Endothelial cell of hepatic sinusoid (primary cell): ENCODE results near the gene FAM72D.
"Not testable (repeated sequence)": the region's sequence is repeated elsewhere in the genome, so short reads cannot be mapped to it uniquely, and the experiment has no call there.

Experiments used
- in situ Hi-C: cut with HindIII; loops from 2 replicates; pipeline ENCODE4 v1.10.0; 2017; ENCODE audit warnings: low sequenced_read_pairs

The FAM72D gene

DNA sequence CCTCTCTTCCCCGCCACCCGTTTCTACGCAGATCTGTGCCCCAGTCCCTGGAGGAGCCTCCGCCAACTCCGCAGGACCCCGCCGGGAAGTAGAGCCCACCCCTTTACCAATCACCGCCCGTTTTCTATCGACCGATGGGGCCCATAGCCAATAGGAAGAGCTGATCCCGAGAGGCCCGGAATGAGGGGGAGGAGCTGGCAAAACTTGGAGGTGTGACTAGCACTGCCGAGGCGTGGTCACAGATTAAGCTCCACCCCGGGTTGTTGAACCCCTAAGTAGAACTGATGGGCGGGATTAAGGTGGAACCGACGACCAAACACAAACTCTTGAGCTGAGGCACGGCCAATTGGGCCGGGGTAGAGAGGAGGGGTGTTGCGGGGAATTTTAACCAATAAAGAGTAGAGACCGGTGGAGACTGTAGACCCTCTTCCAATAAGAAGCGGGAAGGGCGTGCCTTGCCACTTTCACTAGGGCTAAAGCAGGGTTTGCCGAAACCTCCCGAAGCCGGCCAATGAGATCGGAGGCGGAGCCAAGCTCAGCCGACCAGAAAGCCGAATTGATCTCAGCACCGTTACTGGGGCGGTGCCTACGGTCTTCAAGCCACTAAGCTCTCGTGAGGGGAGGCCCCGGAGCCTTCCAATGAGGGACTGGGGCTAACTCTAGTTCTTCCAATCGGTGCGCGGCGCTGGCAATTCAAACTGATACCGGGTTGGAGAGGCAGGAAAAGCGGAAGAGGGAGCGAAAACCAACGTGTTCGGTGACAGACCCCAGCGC is at the start of gene FAM72D, which contains the start of gene SRGAP2B:
Gene FAM72D, plus strand, starts transcription at position 691 of the 774 bp plus-strand sequence. CDS start 874 bp downstream, outside the sequence.
Gene SRGAP2B, minus strand, starts transcription at position 45 of the 774 bp plus-strand sequence. CDS start 2,427 bp downstream, outside the sequence.
- in situ Hi-C loops, result not testable (repeated sequence)

DNA sequence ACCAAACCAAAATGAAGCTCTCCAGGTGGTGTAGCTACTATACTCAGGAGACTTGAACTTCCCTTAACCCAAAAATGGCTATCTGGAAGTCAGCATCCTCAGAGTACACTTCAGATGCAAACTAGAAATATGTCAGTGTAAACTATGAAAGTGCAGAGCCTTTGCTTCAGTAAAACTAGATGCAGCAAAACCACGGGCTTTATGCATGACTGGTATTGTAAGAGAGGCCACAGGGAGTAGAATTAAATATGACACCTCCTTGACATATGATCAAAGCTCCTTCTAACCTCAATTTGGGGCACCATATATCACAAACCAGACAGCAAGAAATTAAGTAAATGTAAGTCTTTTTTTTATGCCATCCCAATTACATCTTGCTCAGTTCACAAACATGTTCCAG is 48.2 kb upstream of the FAM72D start:
- in situ Hi-C loops, result not testable (repeated sequence)

DNA sequence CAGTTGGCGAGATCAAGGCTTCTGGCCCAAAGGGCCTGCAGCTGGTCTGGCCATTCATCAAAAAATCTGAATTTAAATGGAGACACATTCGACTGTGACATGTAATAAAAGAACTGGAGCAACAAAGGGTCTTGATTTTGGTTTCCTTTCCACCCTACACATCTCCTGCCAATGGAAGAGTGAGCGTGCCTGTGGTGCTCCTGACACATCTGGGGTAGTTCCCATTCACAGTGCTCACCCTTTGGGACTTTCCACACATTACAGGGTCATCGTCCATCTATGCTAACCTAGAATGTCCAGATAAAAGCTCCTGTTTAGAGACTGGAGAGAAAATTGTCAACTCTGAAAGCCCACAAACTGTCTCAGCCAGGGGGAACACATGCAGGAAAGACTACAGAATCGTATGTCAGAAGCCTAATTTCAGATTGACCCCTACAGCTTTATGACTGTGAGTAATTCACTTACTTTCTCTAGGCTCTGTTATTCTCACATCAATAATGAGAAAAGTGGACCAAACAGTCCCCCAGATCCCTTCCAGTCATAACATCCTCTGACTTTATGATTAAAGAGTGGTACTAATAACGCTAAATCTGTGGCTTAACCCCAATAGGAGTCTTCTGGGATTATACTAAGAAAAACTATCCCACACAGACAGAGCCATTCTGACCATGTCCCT is 47.5 kb upstream of the FAM72D start:
- in situ Hi-C loops, result not testable (repeated sequence)

DNA sequence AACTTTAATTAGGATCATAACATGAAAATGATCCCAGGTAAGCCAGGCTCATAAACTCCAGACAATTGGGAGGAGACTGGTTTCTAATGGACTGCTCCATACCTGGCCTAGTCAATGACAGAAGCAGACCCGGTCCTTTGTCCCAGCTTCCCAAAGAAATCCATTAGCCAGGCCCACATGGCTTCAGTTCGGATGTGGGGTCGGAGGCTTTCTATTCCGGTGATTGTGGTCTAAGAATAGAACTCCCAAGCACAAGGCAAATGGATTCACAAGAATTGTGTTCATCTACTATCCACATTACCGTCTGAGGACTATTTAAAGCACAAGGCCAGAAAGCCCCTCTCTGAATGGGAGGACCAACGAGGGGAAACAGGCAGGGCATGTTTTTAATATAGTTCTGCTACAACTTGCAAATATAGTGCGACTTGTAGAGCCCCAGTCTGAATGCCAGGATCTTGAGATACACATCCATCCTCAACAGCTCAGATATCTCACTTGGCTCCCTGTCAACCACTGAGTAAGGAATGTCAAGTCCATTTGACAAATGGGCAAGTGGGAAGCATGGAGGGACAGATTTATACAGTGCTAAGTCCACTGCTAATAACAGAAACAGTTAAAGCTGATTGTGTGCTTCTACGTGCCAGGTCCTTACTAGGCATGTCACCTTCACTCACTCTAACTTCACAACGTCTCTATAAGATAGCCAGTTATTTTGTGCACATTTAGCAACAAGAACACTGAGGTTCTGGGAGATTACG is 43.6 kb upstream of the FAM72D start:
- in situ Hi-C loops, result not testable (repeated sequence)

DNA sequence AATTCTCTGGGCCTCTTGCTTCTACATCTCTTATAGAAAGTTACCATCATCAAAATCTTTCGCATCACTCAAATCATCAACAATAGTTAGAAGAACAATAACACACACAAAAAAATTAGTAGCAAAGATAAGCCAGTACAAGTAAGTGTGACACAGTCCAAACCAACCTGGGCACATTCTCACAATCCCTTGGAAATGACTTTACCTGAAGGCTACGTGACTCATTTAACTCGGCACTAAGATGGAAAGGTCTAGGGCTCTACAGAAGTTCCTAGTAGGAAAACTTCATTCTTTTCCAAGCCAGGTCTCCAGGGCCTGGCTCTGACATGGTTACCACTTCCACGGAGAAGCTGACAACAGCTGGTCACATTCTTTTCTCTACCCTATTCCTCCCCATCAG is 42.3 kb upstream of the FAM72D start:
- in situ Hi-C loops, result not testable (repeated sequence)

DNA sequence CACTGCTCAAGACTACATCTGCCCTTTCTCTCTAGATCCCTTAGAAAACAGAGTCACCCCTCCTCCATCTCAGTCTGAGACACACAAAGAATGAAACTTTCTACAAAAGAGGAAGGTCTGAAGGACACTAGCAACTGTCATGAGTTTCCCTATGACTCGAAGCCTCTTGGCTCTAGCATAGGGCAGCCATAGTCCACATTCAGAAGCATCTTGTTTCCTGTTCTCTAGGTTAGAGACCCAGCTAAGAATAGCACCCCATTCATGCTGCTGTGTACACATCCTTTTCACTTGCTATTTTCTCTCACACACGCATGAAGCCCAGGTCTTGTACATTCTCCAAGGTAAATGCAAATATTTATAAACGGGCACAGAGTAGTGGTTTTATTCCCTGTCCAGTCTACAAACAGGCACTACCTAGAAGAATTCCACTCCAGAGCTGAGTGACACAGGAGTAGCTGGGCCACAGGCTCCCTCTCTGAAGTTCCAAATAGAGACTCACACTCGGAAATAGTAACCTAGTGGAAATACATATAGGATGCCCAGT is 40.5 kb upstream of the FAM72D start:
- in situ Hi-C loops, result not testable (repeated sequence)

DNA sequence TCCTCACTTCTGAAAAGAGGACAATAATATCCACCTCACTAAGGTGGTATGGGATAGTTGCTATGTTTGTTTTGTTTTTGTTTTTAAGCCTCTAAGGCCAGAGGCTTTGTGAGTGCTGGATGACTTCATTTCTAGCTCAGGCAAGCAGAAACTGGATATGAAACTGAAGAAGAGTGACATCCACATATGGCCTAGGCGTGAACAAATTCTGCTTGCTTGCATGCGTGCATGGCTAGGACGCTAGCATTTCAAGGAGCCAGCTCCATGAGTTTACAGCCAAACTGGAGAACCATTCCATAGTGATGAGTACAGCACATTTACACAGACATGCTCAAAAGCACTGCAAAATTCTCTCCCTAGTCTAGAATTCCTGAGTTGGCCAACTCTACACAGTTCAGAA is 37.6 kb upstream of the FAM72D start:
- in situ Hi-C loops, result not testable (repeated sequence)

DNA sequence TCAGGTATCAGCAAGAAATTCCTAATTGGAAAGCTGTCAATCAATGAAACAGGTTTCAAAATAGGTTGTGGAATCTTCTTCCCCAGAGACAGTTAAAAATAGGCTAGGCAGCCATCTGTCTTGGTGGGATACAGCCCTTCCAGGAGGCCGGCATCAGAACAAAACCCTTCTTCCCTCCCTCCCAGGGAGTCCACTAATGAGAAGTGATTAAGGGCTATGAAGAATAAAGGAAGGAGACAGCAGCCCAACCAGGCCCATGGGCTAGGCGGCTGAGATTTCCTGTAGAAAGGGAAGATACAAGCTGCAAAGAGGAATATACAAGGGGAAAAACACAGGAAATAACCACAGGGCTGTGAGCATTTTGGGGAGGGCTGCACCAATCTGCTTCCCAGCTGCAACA is 32.5 kb upstream of the FAM72D start:
- in situ Hi-C loops, result not testable (repeated sequence)

DNA sequence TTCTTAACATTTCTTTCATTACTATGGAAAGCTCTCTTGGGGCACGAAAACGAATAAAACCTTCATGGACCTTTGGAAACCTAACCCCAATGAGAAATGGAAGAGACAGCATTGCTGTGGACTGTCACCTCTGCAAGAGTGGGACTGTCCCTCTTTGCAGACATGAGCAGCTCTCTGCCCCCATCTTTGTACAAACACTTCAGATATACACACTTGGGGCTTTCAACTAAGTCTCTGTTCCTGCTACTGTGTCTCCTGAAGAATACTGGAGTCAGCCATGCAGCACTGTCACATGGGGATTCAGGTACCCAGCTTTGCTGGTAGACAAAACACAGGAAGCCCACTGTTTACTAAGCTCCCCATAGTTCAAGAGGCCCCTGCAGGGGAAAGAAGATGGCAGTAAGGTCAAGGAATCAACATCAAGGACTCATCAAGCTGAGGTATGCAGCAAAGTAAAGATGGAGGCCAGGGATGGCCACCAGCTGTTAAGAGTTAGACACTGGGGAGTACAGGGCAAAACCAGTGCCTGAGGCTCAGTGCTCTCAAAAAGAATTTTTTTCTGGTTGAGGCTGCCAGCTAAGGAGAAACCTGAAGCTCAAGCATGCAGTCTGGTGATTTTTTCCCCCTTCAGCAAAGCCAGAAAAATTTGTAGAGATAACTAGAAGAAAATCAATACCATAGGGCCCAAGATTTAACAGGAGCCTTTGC is 31.7 kb upstream of the FAM72D start:
- in situ Hi-C loops, result not testable (repeated sequence)

DNA sequence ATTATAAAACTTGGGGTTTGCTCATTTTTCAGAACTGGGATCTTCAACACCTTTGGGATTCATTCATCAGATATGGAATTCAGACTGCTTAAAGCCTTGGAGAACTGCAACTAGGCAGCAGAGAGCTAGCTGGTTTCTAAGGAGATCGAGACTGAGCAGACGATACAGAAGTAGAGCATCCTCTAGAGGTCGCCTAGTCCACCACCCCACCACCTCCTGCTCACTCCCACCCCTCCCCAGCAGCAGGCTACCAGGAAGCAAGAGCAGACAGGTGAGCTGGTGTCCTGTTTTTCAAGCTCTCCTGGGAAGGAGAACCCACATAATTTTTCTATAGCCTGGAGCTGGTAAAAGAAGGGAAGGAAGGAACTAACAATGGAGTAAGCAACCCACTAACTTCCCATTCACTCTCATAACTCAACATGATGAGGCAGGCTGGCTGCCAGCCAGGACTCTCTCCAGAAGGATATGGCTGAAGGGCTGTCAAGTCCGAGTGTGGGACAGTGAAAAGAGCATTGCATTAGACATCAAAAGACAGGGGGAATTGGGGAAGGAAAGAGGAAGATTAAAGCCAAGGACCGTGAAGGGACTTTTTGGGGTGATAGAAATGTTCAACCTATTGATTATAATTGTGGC is 30.5 kb upstream of the FAM72D start:
- in situ Hi-C loops, result not testable (repeated sequence)

DNA sequence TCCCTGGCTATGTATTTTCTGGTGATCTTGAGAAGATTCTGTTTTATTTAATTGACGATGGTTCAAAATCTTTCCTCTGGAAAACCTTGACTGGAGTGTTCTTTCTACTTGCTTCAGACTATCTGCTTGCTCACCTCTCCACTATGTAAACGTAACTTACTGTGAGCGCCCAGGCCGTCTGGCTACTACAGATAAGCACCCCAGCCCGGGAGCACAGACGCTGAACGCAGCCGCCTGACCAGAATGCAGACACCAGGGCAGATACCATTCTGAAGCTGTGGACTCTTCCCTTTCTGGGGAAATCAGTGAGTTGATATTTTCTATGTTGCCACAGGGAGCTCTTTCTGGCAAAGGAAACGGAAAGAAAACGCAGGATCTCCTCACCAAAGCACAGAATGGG is 29.3 kb upstream of the FAM72D start:
- in situ Hi-C loops, result not testable (repeated sequence)

DNA sequence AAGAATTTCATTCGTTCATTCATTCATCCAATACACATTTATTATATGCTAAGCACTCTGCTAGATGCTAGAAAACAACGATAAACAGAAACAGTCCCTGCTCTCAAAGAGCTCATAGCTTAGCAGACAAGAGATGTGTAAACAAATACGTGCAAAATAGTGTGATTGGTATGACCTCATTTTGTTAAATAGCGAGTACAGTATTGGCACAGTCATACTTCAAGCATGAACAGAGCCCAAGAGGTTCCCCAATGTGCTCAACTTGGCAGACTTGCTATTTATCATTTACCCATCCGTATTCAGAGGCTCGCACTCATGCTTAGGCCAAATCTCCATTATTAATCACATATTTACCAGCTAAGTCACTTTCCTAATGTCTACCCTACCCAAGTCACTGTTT is 24.2 kb upstream of the FAM72D start:
- in situ Hi-C loops, result not testable (repeated sequence)

DNA sequence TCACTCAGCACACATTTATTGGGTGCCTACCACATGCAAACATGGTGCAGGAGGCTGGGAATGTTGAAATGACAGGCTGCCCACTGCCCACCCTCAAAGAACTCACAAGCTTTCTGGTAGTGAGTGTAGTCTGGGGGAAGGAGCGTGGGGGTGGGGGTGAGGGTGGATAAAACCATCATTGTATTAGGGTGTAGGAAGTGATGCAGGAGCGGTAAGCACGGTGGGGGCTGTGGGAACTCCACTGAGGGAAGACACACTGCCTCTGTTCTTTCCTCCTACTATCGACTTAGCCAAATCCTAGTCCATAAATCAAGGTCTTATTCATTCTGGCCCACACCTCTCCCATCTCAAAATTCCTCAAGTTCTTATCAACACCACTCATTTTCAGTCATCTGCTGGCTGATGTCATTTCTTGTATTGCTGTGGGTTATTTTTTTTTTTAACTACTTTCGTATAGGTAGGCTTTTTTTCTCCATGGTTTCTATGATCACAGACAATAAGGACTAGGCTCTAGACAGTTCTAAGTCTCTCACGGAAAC is 21.7 kb upstream of the FAM72D start:
- in situ Hi-C loops, result not testable (repeated sequence)

DNA sequence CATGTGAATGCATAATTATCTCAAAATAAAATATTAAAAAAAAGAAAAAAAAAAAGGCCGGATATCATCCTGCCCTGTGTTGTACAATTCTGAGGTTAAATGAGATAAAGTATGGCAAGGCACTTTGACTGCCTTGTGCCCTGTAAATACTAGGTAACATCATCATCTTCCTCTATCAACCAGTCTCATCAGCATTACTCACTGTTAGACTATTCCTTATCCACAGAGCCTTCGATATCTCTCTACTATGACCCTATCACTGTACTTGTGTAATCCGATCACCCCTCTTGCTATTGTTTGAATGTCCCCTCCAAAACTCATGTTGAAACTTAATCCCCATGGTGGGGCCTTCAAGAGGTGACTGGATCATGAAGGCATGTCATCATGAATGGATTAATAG is 18.9 kb upstream of the FAM72D start:
- in situ Hi-C loops, result not testable (repeated sequence)

DNA sequence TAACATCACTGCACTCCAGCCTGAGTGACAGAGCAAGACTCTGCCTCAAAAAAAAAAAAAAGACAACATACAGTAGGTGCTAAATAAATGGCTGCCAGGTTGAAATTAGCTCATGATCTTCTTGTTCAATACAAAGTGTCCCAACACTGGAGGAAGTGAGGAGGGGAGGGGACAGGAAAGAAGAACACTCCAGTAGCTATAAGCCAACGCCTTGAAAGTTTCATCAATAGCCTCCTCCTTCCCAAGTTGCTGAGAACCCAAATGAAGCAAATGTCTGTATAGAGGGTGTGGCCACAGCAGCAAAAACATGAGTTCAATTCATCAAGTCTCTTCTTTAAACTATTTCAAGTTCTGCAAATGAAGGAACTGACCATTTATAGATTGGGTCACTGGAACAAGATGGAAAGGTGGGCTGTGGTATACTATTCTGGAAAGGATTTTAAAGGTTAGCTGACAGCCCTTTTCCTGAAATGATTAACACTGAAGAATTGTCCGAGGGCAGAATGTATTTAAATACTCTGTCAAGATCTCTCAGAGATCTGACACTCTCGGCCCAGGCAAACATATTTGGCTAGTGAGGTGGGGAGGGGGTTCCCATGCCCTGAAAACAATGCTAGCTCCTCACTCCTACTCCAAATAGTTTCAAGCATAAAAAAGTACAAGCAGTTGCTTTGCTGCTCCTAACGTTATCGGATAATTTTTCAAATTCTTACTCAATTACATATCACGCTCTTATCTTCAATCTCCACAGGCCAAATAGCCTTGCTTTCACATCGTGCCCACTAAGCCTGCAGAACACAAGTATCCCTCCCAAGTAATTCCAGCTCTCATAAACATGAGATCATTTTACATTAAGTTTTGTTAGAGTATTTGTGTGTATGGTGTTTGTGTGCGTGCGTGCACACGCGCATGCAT is 17.6 kb upstream of the FAM72D start:
- in situ Hi-C loops, result not testable (repeated sequence)

DNA sequence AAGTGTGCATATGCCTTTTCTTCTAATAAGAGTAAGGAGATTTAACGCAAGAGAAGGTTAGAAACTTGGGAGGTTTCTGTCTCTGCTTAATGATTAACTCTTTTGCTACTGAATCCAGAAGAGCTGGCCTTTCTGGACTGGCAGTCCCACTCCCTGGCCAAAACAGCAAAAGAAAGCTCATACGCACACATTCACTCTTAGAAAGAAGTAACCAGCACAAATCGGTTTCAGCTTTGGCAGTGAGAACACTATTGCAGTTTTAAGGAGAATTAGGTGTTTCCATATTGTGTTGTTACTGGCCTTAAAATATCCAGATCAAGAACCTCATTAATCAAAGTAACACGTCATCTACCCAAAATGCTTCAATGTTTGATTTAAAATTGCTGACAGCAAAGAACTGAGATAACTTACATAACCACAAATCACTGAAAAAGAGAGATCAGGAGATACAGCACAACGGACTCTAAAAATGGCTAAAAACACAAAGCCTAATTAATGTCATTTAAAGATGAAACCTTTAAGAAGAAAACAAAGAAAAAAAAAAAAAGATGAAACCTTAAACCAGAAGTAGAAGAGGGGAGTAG is 16.9 kb upstream of the FAM72D start:
- in situ Hi-C loops, result not testable (repeated sequence)

DNA sequence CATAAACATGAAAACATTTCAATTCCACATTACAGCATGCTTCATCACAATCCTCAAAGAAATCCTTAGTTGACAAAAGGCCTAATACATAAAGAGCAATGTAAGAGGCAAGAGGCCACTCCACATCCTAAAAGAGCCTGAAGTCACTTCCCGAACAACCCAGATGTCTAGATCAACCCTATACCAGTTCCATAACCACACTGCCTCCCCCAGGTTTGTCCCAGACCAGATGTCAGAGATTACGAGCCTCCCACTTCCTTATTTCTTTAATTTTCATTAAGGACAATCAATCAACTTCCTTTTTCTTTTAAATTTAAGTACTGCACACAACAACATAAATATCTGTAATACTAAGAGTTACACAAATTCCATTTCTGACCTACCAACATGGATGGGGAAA is 16.0 kb upstream of the FAM72D start:
- in situ Hi-C loops, result not testable (repeated sequence)

DNA sequence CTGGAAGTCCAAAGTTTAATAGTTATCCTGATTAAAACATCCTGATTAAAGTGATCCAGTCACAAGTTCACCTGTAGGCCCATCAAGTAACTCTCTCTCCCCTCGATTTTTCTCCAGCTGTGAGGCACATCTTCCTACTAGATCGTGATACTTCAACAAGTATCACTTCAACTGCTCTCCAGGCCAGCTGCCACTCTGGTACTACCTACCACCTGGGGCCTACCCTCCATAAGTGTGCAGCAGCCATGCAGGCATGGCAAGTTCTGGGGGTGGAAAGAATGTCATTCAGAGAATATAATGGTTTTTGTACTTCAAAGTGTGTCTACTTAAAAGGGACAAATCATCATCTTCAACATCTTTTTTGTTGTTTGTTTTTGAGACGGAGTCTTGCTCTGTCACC is 15.6 kb upstream of the FAM72D start:
- in situ Hi-C loops, result not testable (repeated sequence)
